Loucy (cell line): ENCODE measurements around the gene PALLD.

Source experiments
- CTCF ChIP-seq: fragments of 200-600 bp; sonication (generic); conservative IDR thresholded peaks from 2 replicates; pipeline ENCODE4 v1.5.1; 2014; ENCODE audit warnings: mild to moderate bottlenecking, antibody characterized with exemption, low read length
- EZH2phosphoT487 ChIP-seq: fragments of 200-600 bp; IDR thresholded peaks from 2 replicates; pipeline ENCODE4 v1.6.1; 2018; ENCODE audit warnings: antibody characterized with exemption, mild to moderate bottlenecking, moderate library complexity, borderline replicate concordance

- TF ChIP-seq CTCF (no peak), EZH2phosphoT487 (no peak)
These were observed 32.4 kb downstream of the PALLD start for GRCh38 chr4:168529257-168529656.
